ENCODE data around the gene ANKS1A. TPM values are rescaled to one million over a fixed set of nuclear protein-coding genes. Genes with fewer than 3 reads are reported as not detected.

ANKS1A gene
- total RNA-seq, 2 donors from 2014 or later = 26.7 to 30.9 TPM

- DNase-seq (ENCODE audit: low spot score) = no peak
- no peak for TF ChIP-seq CTCF (IDR thresholded peaks at IDR 0.05)
- Histone ChIP-seq H3K27ac (no peak overlapping the region), H3K27me3 (no peaks in the 10 kb centered on the region), H3K36me3 (peaks cover 11% of the 10 kb centered on the region), H3K9me3 (no peaks in the 10 kb centered on the region), H3K4me1 (peaks cover 0 to 9% of the 10 kb centered on the region in 2 donors), H3K4me3 (no peak overlapping the region)
Measured at GRCh38 chr6:35007016-35007415, 118.0 kb downstream of the ANKS1A start.

GRCh38 chr6:35008858-35009257 lies 119.8 kb downstream of the ANKS1A start:
- Histone ChIP-seq H3K36me3 (no peaks in the 10 kb centered on the region), H3K4me3 (no peak overlapping the region), H3K27me3 (no peaks in the 10 kb centered on the region), H3K9me3 (no peaks in the 10 kb centered on the region), H3K27ac (no peak overlapping the region), H3K4me1 (peaks cover 0 to 11% of the 10 kb centered on the region in 2 donors)
- DNase-seq (ENCODE audit: low spot score) = no peak
- TF ChIP-seq CTCF (IDR thresholded peaks at IDR 0.05) = no peak

- H3K27ac ChIP-seq = no peak overlapping the region
Measured at GRCh38 chr6:35011096-35012041, 122.3 kb downstream of the ANKS1A start.

GRCh38 chr6:35013701-35014100 lies 124.6 kb downstream of the ANKS1A start:
- Histone ChIP-seq H3K27ac (no peak overlapping the region), H3K4me3 (no peak overlapping the region), H3K27me3 (no peaks in the 10 kb centered on the region), H3K9me3 (no peaks in the 10 kb centered on the region), H3K4me1 (peaks cover 0 to 57% of the 10 kb centered on the region in 2 donors), H3K36me3 (no peaks in the 10 kb centered on the region)
- DNase-seq (ENCODE audit: low spot score) = no peak
- no peak for TF ChIP-seq CTCF (IDR thresholded peaks at IDR 0.05)

More at GRCh38 chr6:35011096-35012041, 122.3 kb downstream of the ANKS1A start:
- Histone ChIP-seq H3K36me3 (no peaks in the 10 kb centered on the region), H3K27me3 (no peaks in the 10 kb centered on the region), H3K9me3 (no peaks in the 10 kb centered on the region), H3K4me1 (peaks cover 0 to 35% of the 10 kb centered on the region in 2 donors), H3K4me3 (no peak overlapping the region)
- TF ChIP-seq CTCF (IDR thresholded peaks at IDR 0.05) = no peak
- no peak for DNase-seq (ENCODE audit: low spot score)

- Histone ChIP-seq H3K4me1 (peaks cover 0 to 63% of the 10 kb centered on the region in 2 donors), H3K4me3 (no peak overlapping the region), H3K27me3 (no peaks in the 10 kb centered on the region), H3K27ac (peak overlapping the region; percentile 32 to 90), H3K36me3 (no peaks in the 10 kb centered on the region), H3K9me3 (no peaks in the 10 kb centered on the region)
- no peak for DNase-seq (ENCODE audit: low spot score)
- no peak for TF ChIP-seq CTCF (IDR thresholded peaks at IDR 0.05)
Measured at GRCh38 chr6:35014341-35014740, 125.3 kb downstream of the ANKS1A start.
